HEK293T (cell line): ENCODE results near the gene PRDM16.

Experiments
- ARNT ChIP-seq: fragments of 450-650 bp; IDR thresholded peaks from 2 replicates; pipeline ENCODE4 v1.6.1; 2017; ENCODE audit warnings: mild to moderate bottlenecking
- CTBP1 ChIP-seq: fragments of 450-650 bp; IDR thresholded peaks from 2 replicates; pipeline ENCODE4 v1.6.1; 2016; ENCODE audit warnings: borderline replicate concordance
- ELF4 ChIP-seq: fragments of 450-650 bp; IDR thresholded peaks from 2 replicates; pipeline ENCODE4 v1.6.1; 2017; ENCODE audit warnings: antibody characterized with exemption
- FOXA1 ChIP-seq: fragments of 450-650 bp; IDR thresholded peaks from 2 replicates; pipeline ENCODE4 v1.6.1; 2016; ENCODE audit warnings: mild to moderate bottlenecking
- FOXK2 ChIP-seq: fragments of 450-650 bp; IDR thresholded peaks from 2 replicates; pipeline ENCODE4 v1.6.1; 2016; ENCODE audit warnings: mild to moderate bottlenecking
- FOXM1 ChIP-seq: fragments of 450-650 bp; IDR thresholded peaks from 2 replicates; pipeline ENCODE4 v1.6.1; 2017; ENCODE audit warnings: mild to moderate bottlenecking, borderline replicate concordance
- L3MBTL2 ChIP-seq: fragments of 450-650 bp; conservative IDR thresholded peaks from 2 replicates; pipeline ENCODE4 v1.6.1; 2016; ENCODE audit warnings: mild to moderate bottlenecking
- LEF1 ChIP-seq: fragments of 450-650 bp; IDR thresholded peaks from 2 replicates; pipeline ENCODE4 v1.6.1; 2017; ENCODE audit warnings: mild to moderate bottlenecking, borderline replicate concordance
- NFRKB ChIP-seq: fragments of 450-650 bp; IDR thresholded peaks from 2 replicates; pipeline ENCODE4 v1.6.1; 2016; ENCODE audit warnings: mild to moderate bottlenecking, moderate library complexity
- SP1 ChIP-seq: fragments of 450-650 bp; IDR thresholded peaks from 2 replicates; pipeline ENCODE4 v1.6.1; 2017
- TARDBP ChIP-seq: fragments of 450-650 bp; IDR thresholded peaks from 2 replicates; pipeline ENCODE4 v1.6.1; 2016
- ZNF384 ChIP-seq: fragments of 450-650 bp; IDR thresholded peaks from 2 replicates; pipeline ENCODE4 v1.6.1; 2016
- TF ChIP-seq, protein P1 (sequence below): fragments of 450-650 bp; IDR thresholded peaks from 2 replicates; pipeline ENCODE4 v1.6.1; 2016

GRCh38 chr1:3137111-3138100 is 68.4 kb downstream of the PRDM16 start:
- no peak for TF ChIP-seq L3MBTL2
- TF ChIP-seq, protein P1, sequence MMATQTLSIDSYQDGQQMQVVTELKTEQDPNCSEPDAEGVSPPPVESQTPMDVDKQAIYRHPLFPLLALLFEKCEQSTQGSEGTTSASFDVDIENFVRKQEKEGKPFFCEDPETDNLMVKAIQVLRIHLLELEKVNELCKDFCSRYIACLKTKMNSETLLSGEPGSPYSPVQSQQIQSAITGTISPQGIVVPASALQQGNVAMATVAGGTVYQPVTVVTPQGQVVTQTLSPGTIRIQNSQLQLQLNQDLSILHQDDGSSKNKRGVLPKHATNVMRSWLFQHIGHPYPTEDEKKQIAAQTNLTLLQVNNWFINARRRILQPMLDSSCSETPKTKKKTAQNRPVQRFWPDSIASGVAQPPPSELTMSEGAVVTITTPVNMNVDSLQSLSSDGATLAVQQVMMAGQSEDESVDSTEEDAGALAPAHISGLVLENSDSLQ: no peak
- no peak for TF ChIP-seq ELF4
- TF ChIP-seq TARDBP: no peak
- TF ChIP-seq ZNF384: no peak
- TF ChIP-seq FOXK2: no peak
- TF ChIP-seq FOXM1: no peak
- no peak for TF ChIP-seq NFRKB
- no peak for TF ChIP-seq SP1
- no peak for TF ChIP-seq CTBP1
- no peak for TF ChIP-seq ARNT
- TF ChIP-seq LEF1: no peak
- no peak for TF ChIP-seq FOXA1
